Testis (tissue), 2 donors: ENCODE data around the gene CD44.

Experiments used
- CTCF ChIP-seq, 3 experiments: fragments of 450-650 bp in 2 of 3; fragments of 200-600 bp in 1 of 3; sonication (generic) in 1 of 3; IDR thresholded peaks; one replicate each; pipeline ENCODE4 v1.5.1; 2016 to 2019; ENCODE audit warnings: antibody characterized with exemption in 3 of 3, mild to moderate bottlenecking in 2 of 3, moderate library complexity in 1 of 3
- POLR2A ChIP-seq: fragments of 450-650 bp; IDR thresholded peaks from one replicate; pipeline ENCODE4 v1.6.1; 2017; ENCODE audit warnings: antibody characterized with exemption, mild to moderate bottlenecking, moderate library complexity

- peak; percentile 71 to 89 (median 73) for TF ChIP-seq CTCF (IDR thresholded peaks at IDR 0.05)
- no peak for TF ChIP-seq POLR2A
Measured at GRCh38 chr11:35237860-35238715, 99.1 kb downstream of the CD44 start.
